ENCODE results near the gene C4orf50. TPM values are rescaled to one million over a fixed set of nuclear protein-coding genes. Genes with fewer than 3 reads are reported as not detected.
A peak's percentile ranks its signal among the peaks of the same experiment; 100 is the strongest.

The C4orf50 gene
- total RNA-seq, 1 donor from 2014 or later = not detected

DNA sequence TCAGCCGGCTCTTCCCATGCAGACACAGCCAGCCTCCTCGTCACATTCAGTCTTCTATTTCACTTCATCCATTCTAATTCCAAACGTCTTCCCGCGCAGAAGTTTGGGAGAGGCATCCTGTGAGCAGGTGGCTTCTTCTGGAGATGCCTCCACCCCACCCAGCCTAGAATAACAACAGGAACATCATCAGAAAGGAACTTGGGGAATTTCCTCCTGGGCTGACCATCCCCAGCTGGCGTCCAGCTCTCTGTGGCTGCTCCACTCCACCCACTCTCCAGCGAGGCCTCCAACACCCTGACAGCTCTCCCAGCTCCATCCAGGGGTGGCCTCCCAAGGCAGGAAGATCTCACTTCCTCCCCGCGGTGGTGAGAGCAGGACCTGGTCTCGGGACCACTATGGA is 5.5 kb upstream of the C4orf50 start:
- H3K4me3 ChIP-seq = no peak overlapping the region
- no peaks in the 10 kb centered on the region for H3K4me1 ChIP-seq
- peaks cover 90% of the 10 kb centered on the region for H3K27me3 ChIP-seq (ENCODE audit: low read depth)
- no peaks in the 10 kb centered on the region for H3K36me3 ChIP-seq
- no peaks in the 10 kb centered on the region for H3K9me3 ChIP-seq (replicated peaks)
- TF ChIP-seq, protein P1, sequence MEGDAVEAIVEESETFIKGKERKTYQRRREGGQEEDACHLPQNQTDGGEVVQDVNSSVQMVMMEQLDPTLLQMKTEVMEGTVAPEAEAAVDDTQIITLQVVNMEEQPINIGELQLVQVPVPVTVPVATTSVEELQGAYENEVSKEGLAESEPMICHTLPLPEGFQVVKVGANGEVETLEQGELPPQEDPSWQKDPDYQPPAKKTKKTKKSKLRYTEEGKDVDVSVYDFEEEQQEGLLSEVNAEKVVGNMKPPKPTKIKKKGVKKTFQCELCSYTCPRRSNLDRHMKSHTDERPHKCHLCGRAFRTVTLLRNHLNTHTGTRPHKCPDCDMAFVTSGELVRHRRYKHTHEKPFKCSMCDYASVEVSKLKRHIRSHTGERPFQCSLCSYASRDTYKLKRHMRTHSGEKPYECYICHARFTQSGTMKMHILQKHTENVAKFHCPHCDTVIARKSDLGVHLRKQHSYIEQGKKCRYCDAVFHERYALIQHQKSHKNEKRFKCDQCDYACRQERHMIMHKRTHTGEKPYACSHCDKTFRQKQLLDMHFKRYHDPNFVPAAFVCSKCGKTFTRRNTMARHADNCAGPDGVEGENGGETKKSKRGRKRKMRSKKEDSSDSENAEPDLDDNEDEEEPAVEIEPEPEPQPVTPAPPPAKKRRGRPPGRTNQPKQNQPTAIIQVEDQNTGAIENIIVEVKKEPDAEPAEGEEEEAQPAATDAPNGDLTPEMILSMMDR (IDR thresholded peaks at IDR 0.05; ENCODE audit: borderline replicate concordance) = no peak
- H3K27ac ChIP-seq (replicated peaks) = no peak overlapping the region
- intact Hi-C loops (cut with micrococcal nuclease) = no loop called here
- DNase-seq = no peak

DNA sequence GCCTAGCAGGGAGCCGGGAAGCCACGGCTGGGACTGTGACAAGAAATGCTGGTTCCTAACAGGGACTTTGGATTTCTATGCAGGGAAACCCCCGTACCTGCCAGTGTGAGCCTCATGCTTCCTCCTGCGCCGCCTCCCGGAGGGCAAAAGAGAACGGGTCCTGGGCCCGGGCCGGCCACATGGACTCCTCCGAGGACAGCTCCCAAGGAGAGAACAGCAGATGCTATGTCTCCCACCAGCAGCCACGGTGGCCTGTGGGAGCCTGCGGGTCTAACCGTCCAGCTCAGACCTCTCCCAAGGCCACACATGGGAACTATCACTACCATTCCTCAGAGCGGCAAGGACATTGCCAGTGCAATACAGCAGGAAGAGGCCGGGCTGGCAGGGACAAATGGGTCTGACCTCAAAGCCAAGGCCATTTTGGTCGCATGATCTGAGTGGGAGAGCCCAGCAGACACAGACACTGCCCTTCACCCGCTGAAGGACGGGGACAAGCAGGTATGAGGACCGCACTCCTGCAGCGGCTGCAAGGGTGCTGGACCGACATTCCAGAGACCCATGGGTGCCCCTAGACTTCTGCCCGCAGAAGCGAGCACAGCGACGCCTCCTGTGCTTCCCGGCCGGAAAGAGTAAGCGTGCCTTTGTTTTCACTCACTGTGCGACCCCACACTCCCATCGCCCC is 4.5 kb upstream of the C4orf50 start:
- no peaks in the 10 kb centered on the region for H3K36me3 ChIP-seq
- intact Hi-C loops (cut with micrococcal nuclease) = no loop called here
- H3K27me3 ChIP-seq (ENCODE audit: low read depth) = peaks cover 90% of the 10 kb centered on the region
- H3K27ac ChIP-seq (replicated peaks) = no peak overlapping the region
- H3K4me1 ChIP-seq = no peaks in the 10 kb centered on the region
- TF ChIP-seq, protein P1 (IDR thresholded peaks at IDR 0.05; ENCODE audit: borderline replicate concordance) = no peak
- no peak overlapping the region for H3K4me3 ChIP-seq
- H3K9me3 ChIP-seq (replicated peaks) = no peaks in the 10 kb centered on the region
- DNase-seq = no peak

DNA sequence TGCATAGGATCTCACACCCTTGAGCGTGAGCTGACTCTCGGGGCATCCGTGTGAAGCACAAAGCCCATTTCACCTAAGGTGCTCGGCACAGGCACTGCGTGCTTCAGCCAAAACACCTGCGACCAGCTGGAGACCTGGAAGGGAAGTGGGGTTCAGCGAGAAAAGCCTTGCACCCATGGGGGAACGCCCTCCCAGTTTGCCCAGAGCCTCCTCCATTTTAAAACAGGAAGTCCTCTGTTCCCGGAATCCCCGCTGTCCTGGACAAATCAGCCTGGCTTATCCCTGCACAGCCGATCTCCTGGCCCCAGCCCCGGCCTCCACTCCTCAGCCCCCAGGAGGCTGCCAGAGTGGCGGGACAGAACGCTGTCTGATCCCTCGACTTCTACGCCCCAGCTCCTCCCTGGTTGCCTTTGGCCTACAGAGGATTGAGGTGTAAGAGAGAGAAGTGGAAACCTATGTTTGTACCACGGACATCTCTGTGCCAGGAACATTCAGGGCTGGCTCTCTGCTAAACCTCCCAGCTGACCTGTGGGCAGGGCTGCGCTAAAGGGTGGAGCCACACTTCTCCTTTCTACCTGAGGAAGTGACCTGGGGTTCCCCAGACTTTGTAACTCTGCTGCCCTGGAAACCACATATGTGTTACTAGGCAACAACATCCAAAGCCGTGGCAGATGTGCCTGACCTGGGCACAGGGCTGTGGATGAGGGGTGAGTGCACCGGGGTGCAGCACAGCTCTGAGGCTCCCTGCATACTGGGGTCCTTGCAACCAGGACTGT is 3.8 kb upstream of the C4orf50 start:
- Histone ChIP-seq H3K27ac (replicated peaks) (no peak overlapping the region), H3K4me1 (no peaks in the 10 kb centered on the region), H3K4me3 (no peak overlapping the region), H3K36me3 (no peaks in the 10 kb centered on the region), H3K9me3 (replicated peaks) (no peaks in the 10 kb centered on the region), H3K27me3 (ENCODE audit: low read depth) (peaks cover 90% of the 10 kb centered on the region)
- no peak for DNase-seq
- TF ChIP-seq, protein P1 (IDR thresholded peaks at IDR 0.05; ENCODE audit: borderline replicate concordance) = no peak
- intact Hi-C loops (cut with micrococcal nuclease) = no loop called here

DNA sequence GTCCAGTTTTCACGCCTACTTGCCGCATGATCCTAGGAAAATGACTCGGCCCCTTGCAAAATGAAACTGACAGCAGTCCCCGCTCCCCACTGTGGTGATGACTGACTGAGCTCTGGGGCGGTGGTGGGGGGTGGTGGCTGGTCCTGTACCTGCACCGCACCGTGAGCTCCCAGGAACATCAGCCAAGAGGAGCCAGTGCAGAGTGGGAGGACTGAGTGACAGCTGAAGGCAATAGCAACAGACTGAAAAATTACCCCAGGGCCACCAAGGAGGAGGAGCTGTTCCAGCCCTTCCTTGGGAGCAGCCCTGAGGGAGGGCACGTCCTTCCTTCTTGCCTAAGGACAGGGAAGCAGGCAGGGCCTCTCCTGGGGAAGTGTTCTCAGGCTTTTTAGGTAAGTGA is 2.4 kb upstream of the C4orf50 start:
- Histone ChIP-seq H3K4me1 (no peaks in the 10 kb centered on the region), H3K27ac (replicated peaks) (no peak overlapping the region), H3K27me3 (ENCODE audit: low read depth) (peaks cover 100% of the 10 kb centered on the region), H3K4me3 (no peak overlapping the region), H3K9me3 (replicated peaks) (no peaks in the 10 kb centered on the region), H3K36me3 (no peaks in the 10 kb centered on the region)
- TF ChIP-seq, protein P1 (IDR thresholded peaks at IDR 0.05; ENCODE audit: borderline replicate concordance) = no peak
- intact Hi-C loops (cut with micrococcal nuclease) = no loop called here
- no peak for DNase-seq

DNA sequence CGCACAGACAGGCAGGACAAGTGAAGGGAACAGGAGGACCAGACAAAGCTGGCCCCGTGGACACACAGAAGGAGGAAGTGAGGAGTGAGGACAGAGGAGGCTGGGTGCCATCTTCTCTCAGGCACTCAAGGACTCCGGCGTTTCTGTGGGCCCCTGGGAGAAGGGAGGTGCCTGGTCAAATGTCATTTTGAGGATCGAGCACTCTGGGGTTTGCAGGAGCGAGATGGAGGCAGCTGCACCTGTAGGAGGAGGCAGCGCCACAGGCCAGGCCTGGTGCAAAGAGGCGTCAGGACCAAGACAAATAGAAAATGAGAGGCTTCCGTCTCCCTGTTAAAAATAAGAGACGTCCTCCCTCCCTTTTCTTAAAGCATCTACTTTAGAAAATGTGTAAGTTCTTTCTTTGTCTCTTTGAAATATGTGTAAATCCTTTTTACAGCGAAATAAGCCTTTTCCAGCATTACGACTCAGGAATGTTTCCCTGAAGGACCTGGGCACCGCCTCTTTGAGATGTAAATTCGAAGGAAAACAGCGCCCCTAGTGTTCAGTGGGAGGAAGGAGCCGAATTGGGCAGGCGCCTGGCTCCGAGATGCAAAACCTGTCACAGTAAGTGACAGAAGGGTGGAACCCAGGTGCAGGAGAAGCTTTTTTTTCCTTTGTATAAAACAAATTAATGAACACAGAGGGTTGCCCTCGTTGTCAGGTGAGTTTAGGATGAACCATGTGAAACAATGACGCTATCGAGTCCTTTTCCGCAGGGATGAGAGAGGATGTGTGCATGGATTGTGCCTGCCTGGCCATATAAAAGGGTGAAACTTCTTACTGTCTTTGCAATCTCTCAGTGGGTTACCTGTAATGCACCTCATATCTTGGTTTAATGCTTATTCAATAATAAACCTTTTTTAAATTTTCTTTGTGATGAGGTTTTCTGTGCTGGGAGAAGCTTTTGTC is 1.4 kb upstream of the C4orf50 start:
- Histone ChIP-seq H3K4me3 (no peak overlapping the region), H3K36me3 (no peaks in the 10 kb centered on the region), H3K4me1 (no peaks in the 10 kb centered on the region), H3K9me3 (replicated peaks) (no peaks in the 10 kb centered on the region), H3K27ac (replicated peaks) (no peak overlapping the region), H3K27me3 (ENCODE audit: low read depth) (peaks cover 100% of the 10 kb centered on the region)
- TF ChIP-seq, protein P1 (IDR thresholded peaks at IDR 0.05; ENCODE audit: borderline replicate concordance) = peak; percentile 88
- no peak for DNase-seq
- intact Hi-C loops (cut with micrococcal nuclease) = no loop called here

Measured in left ventricle myocardium inferior (tissue), 1 donor.